ENCODE data around the gene RAB5B.

DNA sequence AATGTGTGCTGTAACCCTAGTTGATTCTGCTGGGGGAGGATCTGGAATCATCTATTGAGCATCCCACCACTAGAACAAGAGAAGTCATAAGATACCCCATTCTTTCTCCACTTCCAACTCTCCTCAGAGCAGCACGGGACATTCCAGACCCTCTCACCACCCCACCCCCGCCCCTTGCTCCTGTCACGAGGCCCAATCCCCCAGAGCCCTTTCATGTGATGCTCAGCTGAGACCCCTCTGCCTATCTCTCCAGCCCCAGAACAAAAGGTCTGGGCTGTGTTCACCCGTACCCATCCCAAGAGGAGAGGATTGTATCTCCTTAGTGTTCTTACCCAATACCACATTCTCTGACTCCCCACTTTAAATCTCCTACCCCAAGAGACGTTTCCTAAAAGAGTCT lies 8.6 kb upstream of the RAB5B start:
- TF ChIP-seq CTCF (conservative IDR thresholded peaks at IDR 0.05 in 1 of 2, IDR thresholded peaks at IDR 0.05 in 1 of 2; ENCODE audit: low read depth in 1 of 2, low read length in 2 of 2) (no peak), EZH2 (IDR thresholded peaks at IDR 0.05; ENCODE audit: low read length, missing control alignments) (no peak)

All from fibroblast of lung (primary cell).